Activated CD8-positive, alpha-beta memory T cell treated with anti-CD3 and anti-CD28 coated beads, Interleukin-2, amount 50 U/mL, for 24 hours (primary cell): Measurements from ENCODE around the gene CREB5.
"Not testable (repeated sequence)": the region's sequence is repeated elsewhere in the genome, so short reads cannot be mapped to it uniquely, and the experiment has no call there.

Experiments used
- DNase-seq: peaks from one replicate; pipeline ENCODE4 v3.0.0-alpha.2; 2020; ENCODE audit errors: extremely low read depth

CREB5 gene

DNA sequence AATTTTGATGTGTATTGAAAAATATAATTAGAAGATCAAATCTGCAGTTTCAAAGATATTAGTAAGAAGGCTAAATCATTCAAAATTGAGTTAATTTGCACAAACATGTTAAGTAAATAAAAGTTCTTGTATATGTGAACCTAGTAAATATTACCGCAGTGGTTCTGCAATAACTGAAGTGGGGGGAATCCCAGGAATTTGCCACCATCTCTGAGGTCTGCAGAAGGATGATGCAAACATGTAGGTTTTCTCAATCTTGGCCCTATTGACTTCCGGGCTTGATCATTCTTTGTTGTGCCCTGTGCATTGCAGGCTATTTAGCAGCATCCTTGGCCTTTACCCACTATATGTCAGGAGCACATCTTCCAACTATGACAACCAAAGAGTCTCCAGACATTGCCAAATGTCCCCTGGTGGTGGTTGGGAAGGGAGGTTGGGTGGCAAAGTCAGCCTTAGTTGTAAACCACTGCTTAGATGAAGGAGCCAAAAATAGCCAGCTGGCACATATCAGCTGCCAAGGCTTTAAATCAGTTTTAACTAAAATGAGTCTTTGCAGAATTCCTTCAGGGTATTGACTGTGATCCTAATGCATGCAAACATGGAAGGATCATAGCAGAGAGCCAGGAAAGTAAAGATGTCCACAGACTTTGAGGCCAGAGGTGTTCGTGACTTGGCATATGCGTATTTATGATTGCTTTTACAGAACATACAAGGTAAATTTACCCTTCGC, 399.5 kb downstream of the CREB5 start:
- DNase-seq = no peak

DNA sequence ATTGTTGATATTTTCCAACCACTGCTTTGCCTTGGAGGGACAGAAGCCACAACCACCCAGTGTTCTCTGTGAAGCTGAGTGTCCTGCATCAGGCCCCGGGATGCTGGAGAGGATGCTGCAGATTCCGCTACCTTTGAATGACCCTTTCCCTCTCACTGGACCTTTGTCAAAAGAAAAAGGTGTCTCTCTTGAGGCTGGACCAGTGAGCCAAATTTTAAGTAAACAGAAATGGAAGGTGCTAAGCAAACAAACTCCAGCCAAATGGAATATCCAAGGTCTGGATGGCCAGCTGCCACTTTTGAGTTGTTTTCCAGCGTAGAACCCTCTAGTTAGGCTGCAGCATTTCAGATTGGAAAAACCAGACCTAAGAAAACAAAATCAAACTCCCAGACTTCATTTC, 400.3 kb downstream of the CREB5 start:
- no peak for DNase-seq

DNA sequence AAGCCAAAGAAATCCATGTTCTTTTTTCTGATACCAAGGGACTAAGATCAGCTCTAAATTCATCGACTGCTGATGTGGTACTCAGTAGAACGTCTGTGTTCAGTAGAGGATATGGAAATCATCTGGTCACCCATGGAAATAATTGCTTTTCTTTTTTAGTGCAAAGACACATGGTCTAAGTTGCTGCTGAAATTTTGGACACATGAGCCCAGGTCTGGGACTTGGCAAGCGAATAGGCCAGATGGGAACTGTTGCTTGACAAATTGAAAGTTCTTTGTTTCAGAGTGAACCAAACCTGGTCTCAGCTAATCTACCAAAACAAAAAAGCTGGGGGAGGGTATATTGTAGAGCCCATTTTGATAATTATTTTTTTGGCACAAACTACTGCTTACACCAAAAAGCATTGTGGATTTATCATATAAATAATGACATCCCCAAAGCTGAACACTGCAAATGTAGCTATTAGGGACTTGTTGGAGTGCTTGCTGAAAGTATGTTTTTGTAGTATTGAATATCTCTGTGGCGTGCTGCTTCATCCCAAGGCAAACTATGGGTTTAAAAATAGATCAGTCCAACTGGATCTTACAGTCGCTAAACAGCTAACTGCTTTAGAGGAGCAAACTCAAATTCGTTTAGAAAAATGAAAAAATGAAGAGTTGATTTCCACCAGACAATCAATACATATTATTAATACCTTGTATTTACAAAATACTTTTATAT, 401.1 kb downstream of the CREB5 start:
- no peak for DNase-seq

DNA sequence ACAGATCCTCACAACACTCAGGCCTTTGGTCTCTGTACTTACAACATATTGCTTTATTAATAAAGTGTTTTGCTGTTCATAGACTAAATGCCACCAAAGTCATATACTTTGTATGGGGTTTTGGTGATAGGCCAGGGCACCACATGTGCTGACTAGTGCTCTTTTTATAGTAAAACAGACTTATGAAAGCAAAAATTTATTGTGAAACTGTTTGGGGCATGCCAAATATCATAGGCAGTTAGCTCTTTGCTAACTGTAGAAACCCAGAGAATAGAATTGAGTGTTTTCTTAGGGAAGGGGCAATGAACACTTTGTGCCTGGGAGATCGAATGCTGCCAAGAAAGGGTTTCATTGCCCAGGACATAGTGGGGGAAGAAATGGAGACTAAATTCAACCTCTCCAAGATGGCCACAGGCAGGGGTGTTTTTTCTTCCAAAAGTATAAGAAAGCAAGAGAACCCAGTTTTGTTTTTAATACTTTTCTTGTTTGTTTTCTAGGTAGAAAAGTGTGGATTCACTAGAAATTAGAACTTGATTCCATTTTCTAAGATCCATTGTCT, 403.1 kb downstream of the CREB5 start:
- DNase-seq = no peak

DNA sequence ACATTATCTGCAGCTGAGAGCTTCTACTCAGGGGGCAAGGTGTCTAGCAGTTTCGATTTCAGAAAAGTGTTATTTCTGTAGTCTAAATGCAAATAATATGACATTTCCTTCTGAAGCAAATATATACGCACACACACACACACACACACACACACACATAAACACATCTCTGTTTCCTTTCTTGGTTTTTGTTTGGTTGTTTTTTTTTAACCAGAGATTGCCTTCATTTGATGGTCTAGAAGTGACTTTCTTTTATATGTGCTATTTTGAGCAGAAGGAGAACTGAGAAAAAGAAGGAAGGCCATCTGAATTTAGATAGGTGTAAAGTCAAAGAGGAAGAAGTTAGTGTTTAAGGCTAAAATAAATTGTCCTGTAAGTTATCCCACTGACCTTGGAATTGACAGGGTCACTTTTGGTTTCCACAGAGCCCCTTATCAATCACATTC, 403.6 kb downstream of the CREB5 start:
- no peak for DNase-seq

DNA sequence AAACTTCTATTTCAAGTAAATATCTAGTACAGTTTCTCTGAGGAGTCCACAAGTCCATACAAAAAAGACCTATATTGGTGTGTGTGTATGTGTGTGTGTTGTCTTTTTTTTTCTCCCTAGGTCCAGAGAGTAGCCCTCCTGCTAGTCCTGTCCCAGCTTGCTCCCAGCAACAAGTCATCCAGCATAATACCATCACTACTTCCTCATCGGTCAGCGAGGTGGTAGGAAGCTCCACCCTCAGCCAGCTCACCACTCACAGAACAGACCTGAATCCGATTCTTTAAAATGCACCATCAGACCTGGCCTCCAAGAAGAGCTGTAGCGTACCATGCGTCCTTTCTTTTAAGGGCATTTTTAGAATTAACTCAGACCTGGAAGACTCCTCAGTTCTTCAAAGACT, 406.7 kb downstream of the CREB5 start:
- no peak for DNase-seq

DNA sequence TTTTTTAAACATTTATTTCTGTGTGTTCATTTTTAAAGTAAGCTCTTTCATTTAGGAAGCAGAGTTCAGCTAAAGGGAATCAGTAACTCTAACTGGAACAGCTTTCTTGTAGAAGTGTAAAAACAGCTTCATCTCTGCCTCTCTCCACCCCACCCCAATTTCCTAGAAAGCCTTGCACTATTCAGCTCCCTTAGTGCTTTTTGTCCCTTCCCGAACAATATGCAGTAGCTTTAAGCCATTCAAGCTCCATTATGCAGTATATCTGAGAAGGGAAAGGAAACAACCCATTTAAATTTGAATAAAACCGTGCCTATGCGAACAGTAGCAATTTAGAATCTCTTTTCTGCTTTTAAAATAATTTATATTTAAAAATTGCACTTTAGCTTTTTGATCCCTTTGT, 411.3 kb downstream of the CREB5 start:
- DNase-seq = no peak

DNA sequence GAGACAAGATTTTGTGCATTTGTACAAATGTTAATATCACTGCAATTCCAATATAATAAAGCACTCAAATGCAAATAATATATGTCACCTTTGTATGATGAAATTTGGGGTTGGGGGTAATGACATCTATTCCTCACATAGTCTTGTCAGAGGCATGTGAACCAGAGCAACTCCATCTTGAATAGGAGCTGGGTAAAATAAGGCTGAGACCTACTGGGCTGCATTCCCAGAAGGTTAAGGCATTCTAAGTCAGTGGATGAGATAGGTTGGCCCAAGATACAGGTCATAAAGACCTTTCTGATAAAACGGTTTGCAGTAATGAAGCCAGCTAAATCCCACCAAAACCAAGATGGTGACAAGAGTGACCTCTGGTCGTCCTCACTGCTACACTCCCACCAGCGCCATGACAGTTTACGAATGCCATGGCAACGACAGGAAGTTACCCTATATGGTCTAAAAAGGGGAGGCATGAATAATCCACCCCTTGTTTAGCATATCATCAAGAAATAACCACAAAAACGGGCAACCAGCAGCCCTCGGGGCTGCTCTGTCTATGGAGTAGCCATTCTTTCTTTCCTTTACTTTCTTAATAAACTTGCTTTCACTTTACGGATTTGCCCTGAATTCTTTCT, 413.6 kb downstream of the CREB5 start:
- DNase-seq = not testable (repeated sequence)

DNA sequence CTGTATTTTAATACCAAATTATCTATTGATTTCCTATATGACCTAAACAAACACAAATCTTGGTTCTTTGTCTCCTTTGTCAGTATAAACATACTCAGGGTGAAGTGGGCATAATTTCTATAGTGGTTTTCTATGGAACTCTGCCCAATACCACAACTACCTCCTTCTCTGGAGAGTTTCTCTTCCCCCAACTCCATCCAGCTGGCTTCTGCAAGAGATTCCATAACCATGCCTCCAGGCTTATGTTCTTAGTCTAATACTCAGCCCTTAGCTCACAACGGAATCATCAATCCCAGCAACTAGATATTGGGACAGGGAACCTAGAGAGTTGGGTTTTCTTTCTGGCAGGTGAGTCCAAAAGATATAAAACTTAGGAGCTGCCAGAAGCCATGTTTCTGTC, 418.5 kb downstream of the CREB5 start:
- no peak for DNase-seq

DNA sequence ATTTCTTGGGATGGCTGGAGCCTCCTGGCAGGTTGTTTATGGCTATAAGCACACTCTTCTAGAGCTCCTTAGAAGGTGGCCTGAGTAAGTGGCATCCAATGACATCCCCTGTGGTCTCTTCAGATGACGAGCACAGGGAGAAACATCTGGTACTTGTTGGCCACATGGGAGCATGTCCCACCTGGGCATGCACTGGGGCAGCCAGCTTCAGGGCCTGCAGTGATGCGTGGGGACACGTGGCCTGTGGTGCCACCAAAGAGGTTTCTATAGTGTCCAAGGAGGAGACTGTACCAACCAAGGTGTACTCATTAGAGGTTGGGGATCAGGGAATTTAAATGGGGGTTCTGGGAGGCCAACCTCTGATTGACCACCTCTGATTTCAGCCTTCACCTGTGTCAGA, 420.4 kb downstream of the CREB5 start:
- no peak for DNase-seq

DNA sequence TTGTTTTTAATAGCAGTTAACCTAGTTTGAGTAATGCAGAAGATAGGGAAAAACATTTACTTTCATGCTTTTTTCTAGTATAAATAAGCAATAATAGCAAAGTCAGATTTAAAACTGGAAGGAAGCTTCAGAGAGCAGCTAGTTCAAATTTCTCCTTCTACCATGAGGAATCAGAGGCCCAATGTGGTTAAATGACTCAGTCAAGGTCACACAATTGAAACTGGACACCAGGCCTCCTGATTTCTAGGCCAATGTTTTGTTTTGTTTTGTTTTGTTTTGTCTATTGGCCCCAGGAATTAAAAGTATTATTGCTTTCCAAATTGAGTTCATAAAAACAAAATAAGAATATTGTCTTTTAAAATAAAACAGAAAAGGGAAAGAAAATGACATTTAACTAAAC, 423.5 kb downstream of the CREB5 start:
- DNase-seq = no peak

DNA sequence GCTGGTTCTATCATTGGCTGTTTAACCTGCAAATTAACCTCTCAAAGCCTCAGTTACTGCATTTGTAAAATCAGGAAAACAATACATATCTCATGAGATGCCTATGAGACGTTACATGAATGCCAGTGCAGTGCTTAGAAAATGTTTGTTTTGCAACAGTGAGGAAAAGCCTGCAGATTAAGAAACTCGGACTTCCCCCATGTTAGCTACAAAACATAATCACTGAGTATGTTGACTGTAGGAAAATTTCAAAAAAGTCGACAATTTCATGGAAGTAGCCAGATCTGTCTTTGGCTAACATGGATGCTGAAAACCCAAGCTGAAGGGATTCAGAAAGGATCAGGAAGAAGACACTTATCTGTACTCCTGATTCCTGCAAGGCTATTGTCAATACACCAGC, 424.4 kb downstream of the CREB5 start:
- DNase-seq = no peak

DNA sequence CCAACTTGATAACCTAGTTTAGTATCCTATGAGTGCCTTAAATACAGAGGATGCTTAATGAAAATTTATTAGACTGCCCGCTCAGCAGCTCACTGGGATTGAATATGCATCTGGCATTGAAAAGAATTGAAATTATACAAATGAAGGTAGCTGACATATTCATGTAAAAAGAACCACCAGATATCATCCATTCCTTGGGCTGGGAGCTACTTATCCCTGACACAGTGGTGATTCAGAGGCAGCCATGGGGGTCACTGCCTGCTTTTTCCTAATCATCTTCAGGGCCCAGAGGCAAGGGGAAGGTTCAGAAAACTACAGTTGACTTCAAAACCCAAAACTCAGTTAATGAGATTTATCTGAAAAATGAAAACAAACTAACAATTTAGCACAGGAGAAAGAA, 424.9 kb downstream of the CREB5 start:
- DNase-seq = no peak

DNA sequence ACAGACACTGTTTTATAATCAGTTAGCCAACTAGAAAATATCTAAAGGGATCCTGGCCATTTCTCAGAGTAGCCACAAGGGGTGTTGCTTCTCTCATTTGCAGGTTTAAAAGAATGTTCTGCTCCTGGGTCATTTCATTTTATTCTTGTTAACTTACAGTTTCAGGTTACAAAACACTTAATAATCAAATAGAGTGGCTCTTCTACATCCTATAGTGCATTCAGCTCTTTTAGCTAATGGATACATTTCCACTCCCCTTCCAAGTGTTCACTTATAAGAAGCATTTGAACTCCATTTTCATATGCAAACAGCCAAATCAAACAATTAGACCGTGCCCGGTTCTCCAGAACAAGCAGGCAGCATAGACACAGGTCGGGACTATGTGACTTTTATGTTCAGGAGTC, 428.3 kb downstream of the CREB5 start:
- DNase-seq = no peak

DNA sequence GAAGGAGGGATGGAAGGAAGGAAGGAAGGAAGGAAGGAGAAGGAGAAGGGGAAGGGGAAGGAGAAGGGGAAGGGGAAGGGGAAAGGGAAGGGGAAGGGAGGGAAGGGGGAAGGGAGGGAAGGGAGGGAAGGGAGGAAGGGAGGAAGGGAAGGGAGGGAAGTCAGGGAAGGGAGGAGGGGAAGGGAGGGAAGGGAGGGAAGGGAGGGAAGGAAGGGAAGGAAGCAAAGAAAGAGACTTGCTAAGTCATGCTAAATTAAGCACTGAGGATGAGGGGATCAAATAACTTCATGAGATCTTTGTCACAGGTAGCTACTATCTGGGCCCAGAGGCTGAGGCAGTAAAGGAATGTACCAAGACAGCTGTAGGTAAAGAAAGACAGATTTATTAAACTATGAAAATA, 429.4 kb downstream of the CREB5 start:
- no peak for DNase-seq

DNA sequence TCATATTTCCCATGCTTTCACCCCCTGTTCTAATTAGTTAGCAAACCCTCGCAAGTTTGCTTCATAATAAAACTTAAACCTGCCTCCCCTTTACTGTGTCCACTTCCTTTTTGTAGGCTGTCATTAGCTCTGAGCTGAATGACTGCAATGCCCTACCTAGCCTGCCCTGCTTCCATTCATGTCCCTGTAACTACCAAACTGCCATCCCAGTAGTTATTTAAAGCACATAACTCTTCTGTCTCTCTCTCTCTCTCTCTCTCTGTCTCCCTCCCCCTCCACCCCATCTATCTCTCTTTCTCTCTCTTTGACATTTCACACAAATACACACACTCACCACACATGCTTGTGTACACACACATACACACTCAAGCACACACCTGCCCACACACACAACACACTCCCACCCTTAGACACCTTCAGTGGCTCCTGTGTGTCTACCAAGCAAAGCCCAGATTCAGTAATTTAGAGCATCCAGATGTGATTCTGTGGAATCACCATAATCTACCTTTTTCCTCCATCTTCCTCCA, 430.5 kb downstream of the CREB5 start:
- DNase-seq = no peak

DNA sequence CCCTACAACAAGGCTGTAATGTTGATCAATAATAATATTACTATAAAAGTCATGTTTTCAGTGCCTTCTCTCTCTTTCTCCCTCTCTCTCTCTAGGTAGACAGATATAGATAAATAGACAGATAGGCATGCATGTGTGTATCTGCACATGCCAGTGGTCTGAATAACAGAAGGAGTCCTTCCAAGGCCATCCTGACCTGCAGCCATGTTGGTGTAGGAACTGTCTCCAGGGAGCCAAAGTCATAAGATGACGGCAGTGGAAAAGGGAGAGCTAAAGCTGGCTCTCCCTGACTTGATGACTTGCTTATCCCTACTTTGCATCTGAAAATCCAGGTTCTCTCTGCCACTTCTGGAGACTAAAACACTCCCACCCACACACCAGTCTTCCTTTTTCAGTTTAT, 432.8 kb downstream of the CREB5 start:
- DNase-seq = no peak

DNA sequence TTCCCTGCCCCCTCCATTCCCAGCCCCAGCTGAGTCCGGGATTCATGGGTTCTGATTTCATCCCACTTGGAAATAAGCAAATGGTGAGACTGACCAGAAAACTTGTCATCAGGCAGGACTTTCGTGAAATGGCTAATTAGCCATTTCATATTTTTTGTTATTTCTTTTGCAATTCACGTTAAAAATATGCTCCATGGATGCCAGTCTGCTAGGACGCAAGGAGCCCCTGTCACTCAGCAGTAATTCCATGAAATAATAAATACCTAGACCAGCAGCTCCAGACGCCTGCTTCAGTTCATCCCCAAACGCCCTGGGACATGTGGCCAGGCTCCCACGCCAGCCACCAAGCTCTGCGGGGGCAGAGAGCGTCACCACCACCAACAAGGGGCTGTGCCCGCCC, 434.9 kb downstream of the CREB5 start:
- DNase-seq = no peak

DNA sequence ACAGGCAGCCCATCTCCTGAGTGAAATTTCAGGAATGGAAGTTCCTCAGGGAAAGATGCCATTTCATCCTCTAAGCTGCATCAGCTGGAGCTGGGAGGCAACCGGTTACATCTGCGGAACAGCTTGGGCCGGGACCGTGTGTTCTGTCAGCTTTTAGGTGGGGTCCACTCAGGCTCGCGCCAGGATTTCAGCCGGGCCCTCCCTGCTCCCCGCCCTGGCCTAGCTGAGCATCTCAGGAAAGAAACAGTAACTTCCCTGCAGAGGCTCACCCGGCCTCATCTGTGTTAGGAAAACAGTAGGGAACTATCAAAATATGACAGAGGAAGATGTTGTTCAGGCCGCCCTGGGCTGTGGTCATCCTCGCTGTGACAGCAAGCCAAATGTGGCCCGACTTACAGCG, 435.4 kb downstream of the CREB5 start:
- no peak for DNase-seq

DNA sequence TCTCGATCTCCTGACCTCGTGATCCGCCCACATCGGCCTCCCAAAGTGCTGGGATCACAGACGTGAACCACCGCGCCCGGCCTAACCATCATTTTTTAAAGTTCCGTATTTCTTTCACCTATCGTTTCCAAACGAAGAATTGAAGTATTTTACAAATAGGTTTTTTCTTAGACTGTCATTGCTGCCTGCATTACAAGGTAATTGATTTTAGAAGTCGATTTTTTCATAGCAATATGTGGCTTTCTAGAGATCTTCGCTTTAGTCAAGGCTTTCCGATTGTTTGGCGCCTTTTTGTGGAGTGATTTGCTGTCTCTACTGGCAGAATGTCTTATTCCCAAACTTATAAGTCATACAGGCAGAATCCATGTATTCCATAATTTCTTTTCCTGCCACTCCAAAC, 436.6 kb downstream of the CREB5 start:
- DNase-seq = no peak

DNA sequence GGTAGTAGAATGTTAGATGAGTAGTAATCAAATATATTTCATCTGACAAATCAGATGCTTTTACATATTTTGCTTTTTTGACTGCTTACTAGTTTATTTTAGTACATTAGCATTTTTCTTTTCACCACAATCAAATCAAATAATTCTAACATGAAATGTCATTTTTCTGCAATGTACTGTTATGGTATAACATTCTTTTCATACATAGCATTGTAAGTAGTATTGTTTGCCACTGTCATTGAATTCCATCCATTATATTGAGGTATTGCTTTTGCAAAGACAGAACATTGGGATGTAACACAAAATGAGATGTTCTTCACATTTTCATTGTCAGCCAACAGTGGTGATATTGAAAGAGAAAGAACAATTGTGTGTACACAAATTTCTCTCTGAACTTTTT, 438.4 kb downstream of the CREB5 start:
- DNase-seq = no peak

DNA sequence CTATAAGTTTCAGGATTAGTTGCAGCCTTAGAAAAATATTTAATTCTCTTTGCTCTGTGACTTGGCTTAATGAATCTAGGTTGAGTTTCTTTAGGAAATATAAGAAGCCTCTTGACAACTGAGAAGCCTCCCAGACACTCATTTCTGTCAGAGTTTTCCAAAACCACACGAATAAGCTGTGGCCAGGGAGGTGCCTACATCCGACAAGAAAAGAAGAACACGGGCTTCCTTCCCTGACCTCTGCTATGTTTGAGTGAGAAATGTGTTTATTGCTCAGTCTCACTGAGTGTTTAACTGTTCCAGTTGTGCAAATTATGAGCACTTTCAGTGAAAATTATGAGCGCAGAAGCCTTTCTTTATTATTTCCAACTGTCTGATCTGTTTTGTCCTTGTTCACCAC, 440.8 kb downstream of the CREB5 start:
- no peak for DNase-seq
